Hematopoietic multipotent progenitor cell treated with erythropoietin and hydrocortisone succinate and interleukin-3 and kit ligand, for 4 days (in vitro differentiated cells): Measurements from ENCODE around the gene SERTAD3.
"Not testable (repeated sequence)": the region's sequence is repeated elsewhere in the genome, so short reads cannot be mapped to it uniquely, and the experiment has no call there.

ENCODE experiments used
- DNase-seq: peaks from one replicate; pipeline ENCODE4 v3.0.0-alpha.2; 2015

Gene SERTAD3

GRCh38 chr19:40444000-40444824 lies at the start of gene SERTAD3:
TSS of gene SERTAD3 (minus strand) at chr19:40444335. CDS start at chr19:40442080, 2,255 bp downstream.
- peak; percentile 98 for DNase-seq

DNA sequence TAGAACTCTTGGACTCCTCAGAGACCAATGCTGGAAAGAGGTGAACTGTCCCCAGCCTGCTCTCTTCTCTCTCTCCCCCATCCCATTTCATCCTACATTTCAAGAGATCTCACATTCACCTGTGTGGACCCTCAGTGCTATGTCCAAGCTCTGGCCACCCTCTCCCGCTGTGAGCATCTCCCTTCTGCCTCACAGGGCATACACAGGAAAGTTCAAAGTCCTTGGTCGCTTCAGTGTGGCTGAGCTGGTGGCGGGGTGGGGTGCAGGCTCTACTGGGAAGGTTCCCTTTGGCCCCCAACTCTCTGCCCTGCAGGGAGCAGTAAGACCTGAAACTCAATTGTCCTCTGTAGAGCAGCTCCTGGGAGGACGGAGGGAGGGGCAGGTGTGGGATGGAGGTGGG lies 49.6 kb upstream of the SERTAD3 start:
- DNase-seq, result no peak

GRCh38 chr19:40492274-40492673 lies 48.1 kb upstream of the SERTAD3 start:
- no peak for DNase-seq

DNA sequence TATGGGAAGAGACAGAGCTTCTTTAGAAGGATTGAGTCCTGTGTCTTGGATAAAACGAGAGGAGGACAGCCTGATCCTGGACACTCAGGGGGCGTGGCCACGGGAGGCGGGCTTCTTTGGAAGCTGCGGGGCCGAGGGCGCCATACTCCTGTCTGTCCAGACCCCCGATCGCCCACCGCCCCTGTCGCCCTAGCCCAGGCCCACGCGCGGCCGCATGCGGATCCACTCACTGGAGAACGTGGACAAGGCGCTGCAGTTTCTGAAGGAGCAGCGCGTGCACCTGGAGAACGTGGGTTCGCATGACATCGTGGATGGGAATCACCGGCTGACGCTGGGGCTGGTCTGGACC lies 45.7 kb upstream of the SERTAD3 start:
- DNase-seq, result no peak

GRCh38 chr19:40486017-40486416 lies 41.9 kb upstream of the SERTAD3 start:
- DNase-seq, result no peak

- not testable (repeated sequence) for DNase-seq
These were observed 31.9 kb upstream of the SERTAD3 start for GRCh38 chr19:40475878-40476644.

GRCh38 chr19:40474737-40475136 lies 30.6 kb upstream of the SERTAD3 start:
- DNase-seq, result no peak

DNA sequence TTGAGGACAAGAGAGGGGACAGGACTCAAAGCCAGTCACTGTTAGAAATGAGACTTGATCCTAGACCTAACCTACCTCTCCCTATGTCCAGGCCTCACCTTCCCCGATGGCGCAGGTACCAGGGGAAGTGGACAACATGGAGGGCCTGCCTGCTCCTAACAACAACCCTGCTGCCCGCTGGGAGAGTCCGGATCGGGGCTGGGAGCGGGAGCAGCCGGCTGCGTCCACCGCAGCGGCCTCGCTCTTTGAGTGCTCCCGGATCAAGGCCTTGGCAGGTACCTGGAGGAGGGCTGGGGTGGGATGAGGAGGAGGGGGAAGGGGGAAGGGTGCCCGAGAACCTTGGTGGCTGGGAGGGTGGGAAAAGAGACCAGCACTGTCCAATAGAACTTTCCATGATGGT lies 28.4 kb upstream of the SERTAD3 start:
- no peak for DNase-seq

- DNase-seq, result no peak
These were observed 27.0 kb upstream of the SERTAD3 start for GRCh38 chr19:40471111-40471510.

DNA sequence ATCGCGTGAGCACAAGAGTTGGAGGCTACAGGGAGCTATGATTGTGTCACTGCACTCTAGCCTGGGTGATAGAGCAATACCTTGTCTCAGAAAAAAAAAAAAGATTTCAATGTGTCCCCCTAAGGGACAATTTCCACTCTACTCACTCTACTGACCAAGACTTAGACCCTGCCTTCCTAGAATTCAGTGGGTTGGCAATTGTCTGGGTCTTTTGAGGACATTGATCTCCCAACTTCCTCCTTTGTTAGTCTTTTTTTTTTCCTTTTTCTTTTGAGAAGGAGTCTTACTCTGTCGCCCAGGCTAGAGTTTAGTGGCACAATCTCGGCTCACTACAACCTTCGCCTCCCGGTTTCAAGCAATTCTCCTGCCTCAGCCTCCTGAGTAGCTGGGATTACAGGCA lies 24.9 kb upstream of the SERTAD3 start:
- peak; percentile 27 for DNase-seq

- DNase-seq, result no peak
These were observed 23.0 kb upstream of the SERTAD3 start, which contains the start of gene SPTBN4 for GRCh38 chr19:40466985-40467734. TSS of gene SPTBN4 (plus strand) at chr19:40467001. CDS start at chr19:40472622, 5,621 bp downstream.

DNA sequence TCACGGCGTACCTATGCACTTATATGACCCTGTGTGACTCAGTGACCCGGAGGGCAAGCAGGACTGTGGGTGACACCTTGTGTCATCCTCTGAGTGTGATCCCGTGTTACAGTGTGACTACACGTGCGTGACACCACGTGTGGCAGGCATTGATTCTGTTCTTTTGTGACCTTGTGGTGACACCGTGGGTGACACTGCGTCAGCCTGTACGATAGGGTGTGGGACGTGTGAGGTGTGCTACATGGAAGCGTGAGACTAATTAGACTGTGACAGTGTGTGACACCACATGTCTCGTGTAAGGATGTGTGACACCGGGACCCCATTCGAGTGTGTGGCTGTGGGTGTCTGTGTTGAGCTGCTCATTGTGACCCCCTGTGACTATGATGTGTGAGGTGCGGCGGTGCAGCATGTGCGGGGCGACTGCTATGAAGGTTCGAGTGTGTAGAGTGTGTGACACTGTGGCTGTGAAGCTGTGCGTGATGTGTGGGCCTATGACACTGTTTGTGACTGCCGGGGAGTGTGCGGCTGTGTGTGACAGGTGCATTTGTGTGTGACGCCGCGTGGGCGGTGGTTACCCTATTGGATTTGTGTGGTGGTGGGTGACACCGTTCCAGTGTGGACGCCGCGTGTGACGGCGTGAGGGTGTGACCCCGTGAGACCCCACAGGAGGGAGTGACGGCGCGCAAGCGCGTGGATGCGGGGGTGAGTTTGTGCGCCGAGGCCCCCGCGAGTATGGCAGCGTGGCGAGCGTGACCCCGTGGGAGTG lies 22.3 kb upstream of the SERTAD3 start:
- no peak for DNase-seq

DNA sequence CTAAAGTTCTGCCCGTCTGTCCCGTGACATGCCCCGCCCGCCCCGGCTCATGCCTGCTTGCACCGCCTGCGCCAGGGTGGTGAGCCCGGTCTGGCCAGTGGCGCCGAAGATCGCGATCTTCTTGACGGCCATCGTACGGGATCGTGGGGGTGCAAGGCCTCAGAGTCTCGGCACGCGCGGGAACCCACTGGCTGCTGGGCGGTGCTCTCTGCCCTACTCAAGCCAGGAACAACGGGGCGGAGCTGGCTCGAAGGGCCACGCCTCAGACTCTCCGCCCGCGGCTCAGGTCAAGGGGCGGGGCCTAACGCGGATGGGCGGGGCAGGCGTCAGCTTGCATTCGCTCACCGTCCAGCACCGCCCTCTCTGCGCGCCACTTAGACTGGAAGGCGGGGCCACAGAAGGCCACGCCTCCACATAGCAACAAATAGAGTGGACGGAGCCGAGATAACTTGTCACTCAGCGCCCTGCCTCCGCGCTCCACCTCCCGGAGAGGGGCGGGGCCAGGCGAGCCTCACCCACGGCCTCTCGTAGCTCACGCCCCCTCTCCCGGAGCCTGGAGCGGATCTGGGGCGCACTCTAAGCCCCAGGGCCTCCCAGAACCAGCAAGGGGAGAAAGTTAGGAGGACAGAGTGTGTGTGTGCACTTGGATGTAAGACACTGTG lies 21.6 kb upstream of the SERTAD3 start, which contains the start of gene BLVRB:
Gene BLVRB (minus strand): TSS at position 189 of the 662 bp plus-strand sequence. CDS start 57 bp downstream, at position 132.
- DNase-seq, result peak; percentile 100

DNA sequence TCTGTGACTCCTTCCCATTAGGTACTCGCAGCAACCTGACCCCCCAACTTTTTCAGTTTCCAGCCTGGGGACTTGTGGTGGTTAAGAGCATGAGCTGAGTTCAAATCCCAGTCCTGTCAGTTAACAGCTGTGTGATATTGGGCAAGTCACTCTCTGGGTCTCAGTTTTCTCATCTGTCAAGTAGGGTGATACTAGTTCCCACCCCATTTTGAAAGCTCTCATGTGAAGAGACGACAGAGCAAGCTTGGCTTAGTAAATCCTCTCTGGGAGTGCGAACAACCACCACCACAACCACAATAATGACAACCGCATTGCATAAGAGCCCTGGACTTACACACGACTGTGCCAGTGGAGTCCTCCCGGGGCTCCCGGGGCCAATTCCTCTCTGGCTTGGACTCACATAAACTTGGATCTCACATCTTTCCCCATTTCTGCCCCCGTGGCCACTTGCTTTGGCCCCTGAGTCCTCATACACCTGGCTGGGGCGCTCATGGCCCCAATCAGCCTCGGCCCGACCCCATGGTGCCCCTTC lies 21.0 kb upstream of the SERTAD3 start:
- peak; percentile 90 for DNase-seq

DNA sequence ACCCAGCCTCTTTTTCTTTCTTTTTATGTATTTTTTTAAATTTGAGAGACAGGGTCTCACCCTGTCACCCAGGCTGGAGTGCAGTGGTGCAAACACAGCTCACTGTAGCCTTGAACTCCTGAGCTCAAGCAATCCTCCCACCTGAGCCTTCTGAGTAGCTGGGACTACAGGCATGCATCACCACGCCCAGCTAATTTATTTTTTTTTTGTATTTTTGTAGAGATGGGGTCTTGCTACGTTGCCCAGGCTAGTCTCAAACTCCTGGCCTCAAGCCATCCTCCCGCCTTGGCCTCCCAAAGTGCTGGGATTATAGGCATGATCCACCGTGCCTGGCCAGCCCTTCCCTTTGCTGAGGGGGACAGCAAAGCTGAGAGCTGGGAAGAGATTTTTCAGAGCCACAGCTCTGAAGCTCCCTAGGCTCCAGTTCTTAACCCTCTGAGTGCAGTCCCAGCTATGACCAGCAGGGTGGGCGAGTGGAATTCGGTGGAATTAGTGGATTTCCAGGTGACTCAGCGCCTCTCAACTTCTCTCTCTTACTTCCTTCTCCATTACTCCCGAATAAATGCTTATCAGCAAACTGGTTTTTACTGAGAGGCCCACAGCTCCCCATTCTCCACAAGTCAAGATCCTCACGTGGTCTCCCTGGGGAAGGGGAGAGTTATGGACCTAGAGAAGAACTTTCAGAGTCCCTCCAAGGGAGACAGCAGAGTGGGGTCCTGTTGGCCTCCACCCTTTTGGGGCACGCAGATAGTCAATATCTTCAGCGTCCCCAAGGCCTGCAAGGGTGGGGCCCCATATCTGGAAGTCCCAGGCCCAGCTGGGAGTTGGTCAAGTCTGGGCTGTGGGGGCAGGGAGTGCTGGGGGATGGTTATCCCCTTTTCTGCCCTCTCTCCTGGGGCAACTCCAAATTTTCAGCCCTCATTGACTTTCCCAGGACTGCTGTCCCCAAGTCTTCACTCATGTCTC lies 20.2 kb upstream of the SERTAD3 start:
- peak; percentile 96 for DNase-seq

DNA sequence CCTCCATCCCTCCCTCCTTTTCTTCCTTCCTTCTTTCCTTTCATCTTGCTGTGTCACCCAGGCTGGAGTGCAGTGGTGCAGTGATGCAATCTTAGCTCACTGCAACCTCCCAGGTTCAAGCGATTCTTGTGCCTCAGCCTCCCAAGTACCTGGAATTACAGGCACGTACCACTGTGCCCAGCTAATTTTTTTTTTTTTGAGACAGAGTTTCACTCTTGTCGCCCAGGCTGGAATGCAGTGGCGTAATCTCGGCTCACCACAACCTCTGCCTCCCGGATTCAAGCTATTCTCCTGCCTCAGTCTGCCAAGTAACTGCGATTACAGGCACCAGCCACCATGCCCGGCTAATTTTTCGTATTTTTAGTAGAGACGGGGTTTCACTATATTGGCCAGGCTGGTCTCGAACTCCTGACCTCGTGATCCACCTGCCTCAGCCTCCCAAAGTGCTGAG lies 19.5 kb upstream of the SERTAD3 start:
- not testable (repeated sequence) for DNase-seq

- peak; percentile 44 for DNase-seq
These were observed 17.6 kb upstream of the SERTAD3 start for GRCh38 chr19:40461669-40462221.

DNA sequence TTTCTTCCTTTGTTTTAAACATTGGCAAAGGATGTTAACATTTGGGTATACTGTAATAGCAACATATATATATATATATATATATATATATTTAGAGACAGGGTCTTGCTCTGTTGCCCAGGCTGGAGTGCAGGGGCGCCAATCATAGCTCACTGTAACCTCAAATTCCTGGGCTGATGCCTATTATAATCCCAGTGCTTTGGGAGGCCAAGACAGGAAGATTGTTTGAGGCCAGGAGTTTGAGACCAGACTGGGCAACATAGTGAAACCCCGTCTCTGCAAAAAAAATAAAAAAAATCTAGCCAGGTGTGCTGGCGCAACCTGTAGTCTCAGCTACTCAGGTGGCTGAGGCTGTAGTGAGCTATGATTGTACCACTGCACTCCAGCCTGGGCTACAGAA lies 16.1 kb upstream of the SERTAD3 start:
- DNase-seq, result no peak

GRCh38 chr19:40458597-40458974 lies 14.5 kb upstream of the SERTAD3 start:
- no peak for DNase-seq
